BJ (cell line): ENCODE data around the gene IGSF23. TPM values are rescaled to one million over a fixed set of nuclear protein-coding genes. Genes with fewer than 3 reads are reported as not detected.
"Not testable (repeated sequence)": the region's sequence is repeated elsewhere in the genome, so short reads cannot be mapped to it uniquely, and the experiment has no call there.

Experiments used
- CTCF ChIA-PET: fragments of 350-600 bp; formaldehyde crosslinking; extraction: SDS; loops from one replicate; lab custom pipeline; 2021; ENCODE audit warnings: antibody characterized with exemption, inconsistent platforms; lab: Yijun Ruan, JAX
- POLR2A ChIA-PET: fragments of 300-600 bp; sonication (Branson Sonifier 250); formaldehyde crosslinking; extraction: SDS; loops from one replicate; lab custom pipeline; 2021; ENCODE audit warnings: antibody characterized with exemption; lab: Charles Lee
- DNase-seq: peaks from one replicate; pipeline ENCODE4 v3.0.0-alpha.2; 2011; ENCODE audit warnings: low read depth
- H3K27me3 ChIP-seq: 2 replicates; pipeline ENCODE4 v1.6.0; 2011; ENCODE audit warnings: low read length; ENCODE audit not compliant: control insufficient read depth, insufficient read depth
- H3K36me3 ChIP-seq: 2 replicates; pipeline ENCODE4 v1.5.1; 2011; ENCODE audit warnings: low read length; ENCODE audit not compliant: control insufficient read depth, insufficient read depth
- H3K4me3 ChIP-seq: 2 replicates; pipeline ENCODE4 v1.5.1; 2011; ENCODE audit warnings: low read depth, mild to moderate bottlenecking, control low read depth, low read length
- polyA plus RNA-seq: library from polyadenylated mRNA; depleted of rRNA; stranded (reverse); fragments of >200 nt; gene quantifications from 2 replicates; pipeline ENCODE4 v1.2.3, GENCODE V29; 2011
- TF ChIP-seq, protein P1 (sequence below): IDR thresholded peaks from 2 replicates; pipeline ENCODE4 v1.5.1; 2011; ENCODE audit warnings: low read depth, mild to moderate bottlenecking, control low read depth, inconsistent platforms, low read length, moderate library complexity; ENCODE audit not compliant: insufficient read depth

IGSF23 gene
- polyA plus RNA-seq, 1 experiment, result 0.21 TPM

DNA sequence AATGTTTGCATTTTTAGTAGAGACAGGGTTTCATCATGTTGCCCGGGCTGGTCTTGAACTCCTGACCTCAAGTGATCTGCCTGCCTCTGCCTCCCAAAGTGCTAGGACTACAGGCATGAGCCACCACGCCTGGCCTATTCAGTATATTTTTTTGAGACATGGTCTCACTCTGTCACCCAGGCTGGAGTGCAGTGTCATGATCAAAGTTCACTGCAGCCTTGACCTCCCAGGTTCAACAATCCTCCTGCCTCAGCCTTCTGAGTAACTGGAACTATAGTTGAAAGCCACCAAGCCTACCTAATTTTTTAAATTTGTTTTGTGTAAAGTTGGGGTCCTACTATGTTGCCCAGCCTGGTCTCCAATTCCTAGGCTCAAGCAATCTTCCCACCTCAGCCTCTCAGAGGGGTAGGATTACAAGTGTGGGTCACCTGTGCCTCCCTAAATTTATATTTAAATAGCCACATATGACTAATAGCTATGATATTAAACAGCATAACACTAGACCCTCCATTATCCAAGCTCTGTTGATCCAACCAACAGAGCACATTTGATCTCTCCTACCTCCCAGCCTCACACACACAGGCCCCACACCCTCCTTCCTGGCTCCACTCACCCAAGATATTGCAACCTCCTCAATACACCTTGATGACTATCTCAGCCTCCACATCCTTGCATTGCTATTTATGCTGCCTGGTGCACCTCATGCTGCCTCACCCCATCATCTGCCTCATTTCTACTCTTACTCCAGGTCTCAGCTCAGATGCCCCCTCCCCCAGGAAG, 55.8 kb downstream of the IGSF23 start:
- TF ChIP-seq, protein P1, sequence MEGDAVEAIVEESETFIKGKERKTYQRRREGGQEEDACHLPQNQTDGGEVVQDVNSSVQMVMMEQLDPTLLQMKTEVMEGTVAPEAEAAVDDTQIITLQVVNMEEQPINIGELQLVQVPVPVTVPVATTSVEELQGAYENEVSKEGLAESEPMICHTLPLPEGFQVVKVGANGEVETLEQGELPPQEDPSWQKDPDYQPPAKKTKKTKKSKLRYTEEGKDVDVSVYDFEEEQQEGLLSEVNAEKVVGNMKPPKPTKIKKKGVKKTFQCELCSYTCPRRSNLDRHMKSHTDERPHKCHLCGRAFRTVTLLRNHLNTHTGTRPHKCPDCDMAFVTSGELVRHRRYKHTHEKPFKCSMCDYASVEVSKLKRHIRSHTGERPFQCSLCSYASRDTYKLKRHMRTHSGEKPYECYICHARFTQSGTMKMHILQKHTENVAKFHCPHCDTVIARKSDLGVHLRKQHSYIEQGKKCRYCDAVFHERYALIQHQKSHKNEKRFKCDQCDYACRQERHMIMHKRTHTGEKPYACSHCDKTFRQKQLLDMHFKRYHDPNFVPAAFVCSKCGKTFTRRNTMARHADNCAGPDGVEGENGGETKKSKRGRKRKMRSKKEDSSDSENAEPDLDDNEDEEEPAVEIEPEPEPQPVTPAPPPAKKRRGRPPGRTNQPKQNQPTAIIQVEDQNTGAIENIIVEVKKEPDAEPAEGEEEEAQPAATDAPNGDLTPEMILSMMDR, result no peak
- DNase-seq, result no peak
- Histone ChIP-seq H3K36me3 (0 out of 2 replicates have a peak, but pooled peaks cover under 1% of the 10 kb centered on the region), H3K27me3 (no peaks in the 10 kb centered on the region), H3K4me3 (no peak overlapping the region)
- ChIA-PET POLR2A (no interaction called here), CTCF (interaction anchor here (1.9 kb wide), 1 partner anchor 99 kb away, joined by 6 read pairs; no protein-coding TSS in a partner anchor)

DNA sequence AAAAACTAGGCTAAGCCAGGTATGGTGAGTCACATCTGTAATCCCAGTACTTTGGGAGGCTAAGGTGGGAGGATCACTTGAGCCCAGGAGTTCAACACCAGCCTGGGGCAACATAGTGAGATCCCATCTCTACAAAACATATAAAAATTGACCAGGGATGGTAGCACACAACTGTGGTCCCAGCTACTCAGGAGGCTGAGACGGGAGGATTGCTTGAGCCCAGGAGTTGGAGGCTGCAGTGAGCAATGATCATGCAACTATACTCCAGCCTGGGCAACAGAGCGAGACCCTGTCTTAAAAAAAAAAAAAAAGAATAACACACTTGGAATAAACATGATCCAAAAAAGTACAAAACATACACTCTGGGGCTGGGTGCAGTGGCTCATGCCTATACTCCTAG, 56.7 kb downstream of the IGSF23 start:
- CTCF ChIA-PET, result interaction anchor here (1.9 kb wide), 1 partner anchor 100 kb away, joined by 6 read pairs; no protein-coding TSS in a partner anchor
- POLR2A ChIA-PET, DNase-seq, H3K4me3 ChIP-seq, H3K27me3 ChIP-seq, H3K36me3 ChIP-seq: not testable (repeated sequence)

DNA sequence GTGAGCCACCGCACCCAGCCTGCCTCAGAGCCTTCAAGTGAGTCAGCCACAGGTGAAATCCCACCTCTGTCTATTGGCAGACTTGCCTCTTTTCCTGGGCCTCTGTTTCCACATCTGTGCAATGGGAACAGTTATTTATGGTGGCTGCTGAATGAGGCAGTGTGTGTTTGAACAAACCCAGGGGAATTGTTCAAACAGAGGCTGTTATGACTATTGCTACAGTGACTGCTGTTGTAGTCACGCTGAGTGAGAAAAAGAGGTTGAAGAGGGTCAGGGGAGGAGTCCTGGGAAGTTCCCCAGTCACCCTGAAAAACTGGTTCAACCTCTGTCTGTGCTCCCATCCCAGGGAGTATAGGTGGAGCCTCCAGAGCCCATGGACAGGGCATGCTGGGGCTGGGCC, 58.0 kb downstream of the IGSF23 start, which contains the start of gene CEACAM19:
Gene CEACAM19 (plus strand): TSS at position 83 of the 400 bp plus-strand sequence. CDS start 450 bp downstream, outside the sequence.
- CTCF ChIA-PET, result interaction anchor here (1.0 to 2.0 kb wide), 3 partner anchors 9 to 101 kb away, joined by 3 to 9 read pairs (median 6); no protein-coding TSS in a partner anchor
- Histone ChIP-seq H3K27me3 (no peaks in the 10 kb centered on the region), H3K4me3 (no peak within 1 kb of the TSS), H3K36me3 (no peaks in the 10 kb centered on the region)
- POLR2A ChIA-PET, result no interaction called here
- no peak for DNase-seq
- TF ChIP-seq, protein P1, result no peak

DNA sequence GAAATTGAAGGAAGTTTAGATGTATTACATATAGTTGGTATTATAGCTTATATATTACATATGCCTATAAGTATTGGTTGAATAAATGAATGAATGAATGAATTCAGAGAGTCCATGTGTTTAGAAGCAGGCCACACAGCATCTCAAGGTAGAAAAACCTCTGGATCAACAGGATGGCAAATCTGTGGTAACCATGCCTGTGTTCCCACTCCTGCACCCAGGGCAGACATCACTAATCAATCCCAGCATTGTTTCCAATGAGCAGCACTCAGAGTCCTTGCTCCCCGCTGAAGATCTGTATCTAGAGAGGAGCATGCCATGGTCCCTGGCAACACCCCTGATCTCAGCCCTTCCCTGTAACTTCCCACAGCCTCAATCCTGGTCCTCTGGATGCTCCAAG, 58.9 kb downstream of the IGSF23 start:
- TF ChIP-seq, protein P1, result no peak
- POLR2A ChIA-PET, result interaction anchor here (0.6 kb wide), 1 partner anchor 8 kb away, joined by 3 read pairs; no protein-coding TSS in a partner anchor
- no peak for DNase-seq
- no peaks in the 10 kb centered on the region for H3K27me3 ChIP-seq
- no peak overlapping the region for H3K4me3 ChIP-seq
- CTCF ChIA-PET, result interaction anchor here (2.0 kb wide), 1 partner anchor 17 kb away, joined by 9 read pairs; no protein-coding TSS in a partner anchor
- no peaks in the 10 kb centered on the region for H3K36me3 ChIP-seq

DNA sequence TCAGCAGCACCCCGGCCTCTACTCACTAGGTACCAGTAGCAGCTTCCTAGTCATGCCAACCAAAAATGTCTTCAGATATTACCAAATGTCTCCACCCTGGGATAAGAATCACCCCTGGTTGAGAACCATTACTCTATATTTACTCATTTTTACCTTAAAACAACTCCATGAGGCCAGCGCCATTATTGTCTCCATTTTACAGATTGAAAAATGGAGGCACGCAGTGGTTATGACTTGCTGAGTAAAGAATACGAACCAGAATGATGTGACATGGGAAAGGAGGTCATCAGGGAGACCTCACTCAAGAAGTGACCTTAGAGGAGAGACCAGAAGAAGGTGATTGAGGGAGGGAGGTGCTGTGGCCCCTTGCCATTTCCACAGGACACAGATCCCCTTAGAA, 60.1 kb downstream of the IGSF23 start:
- no peak for DNase-seq
- CTCF ChIA-PET, result no interaction called here
- H3K36me3 ChIP-seq, result no peaks in the 10 kb centered on the region
- TF ChIP-seq, protein P1, result no peak
- POLR2A ChIA-PET, result no interaction called here
- no peak overlapping the region for H3K4me3 ChIP-seq
- H3K27me3 ChIP-seq, result no peaks in the 10 kb centered on the region
